OCI-LY1 (cell line): ENCODE data around the gene TBC1D4.

Experiments
- CTCF ChIP-seq: fragments of 200-600 bp; sonication (generic), shearing (Covaris generic); IDR thresholded peaks from 2 replicates; pipeline ENCODE4 v1.5.1; 2017; ENCODE audit warnings: mild to moderate bottlenecking, antibody characterized with exemption, low read length, moderate library complexity, mixed read lengths
- EZH2 ChIP-seq: fragments of 200-600 bp; sonication (generic), shearing (Covaris generic); IDR thresholded peaks from 2 replicates; pipeline ENCODE4 v1.8.0; 2017; ENCODE audit warnings: borderline replicate concordance, mixed run types, mild to moderate bottlenecking, antibody characterized with exemption, low read length, moderate library complexity, mixed read lengths

DNA sequence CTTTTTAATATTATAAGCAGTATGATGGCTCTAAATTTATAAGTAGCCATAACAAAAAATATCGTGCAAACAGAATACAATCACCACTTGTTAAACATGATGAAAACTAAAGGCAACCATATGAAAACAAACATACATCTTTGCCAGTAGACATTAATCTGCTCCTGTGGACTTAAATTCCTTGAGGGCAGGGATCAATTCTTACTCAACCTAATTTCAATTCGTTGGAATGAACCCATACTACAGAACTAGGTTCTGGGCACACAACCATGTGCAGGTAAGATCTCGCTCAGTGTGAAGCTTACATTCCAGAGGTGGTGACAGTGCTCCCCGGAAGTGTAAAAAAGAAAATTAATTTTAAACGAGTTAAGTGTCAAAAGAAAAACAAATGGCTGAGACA is 13.4 kb downstream of the TBC1D4 start:
- no peak for TF ChIP-seq CTCF
- no peak for TF ChIP-seq EZH2
